HepG2 (cell line): Measurements from ENCODE around the gene RASA2.

Experiments used
- POLR2AphosphoS2 ChIP-seq: IDR thresholded peaks from 2 replicates; pipeline ENCODE4 v1.6.1; 2011; ENCODE audit warnings: low read depth, low read length, improper control_type of control experiment
- ZNF343 ChIP-seq: sonication (generic); formaldehyde crosslinking; IDR thresholded peaks from 2 replicates; pipeline ENCODE4 v1.4.0; 2020; ENCODE audit warnings: mild to moderate bottlenecking, missing genetic modification reagents
- ZNF510 ChIP-seq: sonication (generic); formaldehyde crosslinking; IDR thresholded peaks from 2 replicates; pipeline ENCODE4 v1.4.0; 2020; ENCODE audit warnings: low read depth, mild to moderate bottlenecking, missing genetic modification reagents
- ZNF746 ChIP-seq: sonication (generic); formaldehyde crosslinking; IDR thresholded peaks from 2 replicates; pipeline ENCODE4 v1.8.0; 2022; ENCODE audit warnings: mild to moderate bottlenecking, missing genetic modification reagents

DNA sequence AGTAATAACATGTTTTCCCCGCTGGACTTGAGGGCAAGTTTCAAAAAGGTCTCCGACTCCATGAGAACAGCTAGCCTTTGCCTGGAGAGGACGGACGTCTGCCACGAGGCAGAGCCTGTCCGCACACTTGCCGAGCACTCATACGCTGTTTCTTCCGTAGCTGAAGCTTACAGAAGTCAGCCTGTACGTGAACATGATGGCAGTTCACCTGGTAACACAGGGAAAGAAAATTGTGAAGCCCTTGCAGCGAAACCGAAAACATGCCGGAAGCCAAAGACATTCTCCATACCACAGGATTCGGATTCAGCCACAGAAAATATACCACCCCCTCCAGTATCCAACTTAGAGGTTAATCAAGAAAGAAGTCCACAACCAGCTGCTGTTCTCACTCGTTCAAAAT lies 43.9 kb upstream of the RASA2 start:
- TF ChIP-seq ZNF343 = no peak
- no peak for TF ChIP-seq ZNF746 (CRISPR knock-in tag)
- no peak for TF ChIP-seq ZNF510 (CRISPR knock-in tag)
- no peak for TF ChIP-seq POLR2AphosphoS2
